Naive B cell (primary cell): ENCODE data around the gene DYNLL1. TPM values are rescaled to one million over a fixed set of nuclear protein-coding genes. Genes with fewer than 3 reads are reported as not detected.
A peak's percentile ranks its signal among the peaks of the same experiment; 100 is the strongest.
"Not testable (repeated sequence)": the region's sequence is repeated elsewhere in the genome, so short reads cannot be mapped to it uniquely, and the experiment has no call there.

Experiments used
- ATAC-seq, 2 donors: fragments of 150-1000 bp; cut with Tn5 transposase; 2 replicates each; pipeline ENCODE4 v1.10.0; 2021; ENCODE audit warnings: low read depth in 2 of 2, mild to moderate bottlenecking in 2 of 2, moderate library complexity in 2 of 2
- DNase-seq: peaks from one replicate; pipeline ENCODE4 v3.0.0; 2022
- H3K27ac Mint-ChIP-seq, 6 donors: one replicate each; pipeline ENCODE4 v1.8.0; 2020 to 2022; ENCODE audit warnings: mild to moderate bottlenecking in 6 of 6, mixed read lengths in 6 of 6, moderate library complexity in 5 of 6, inconsistent platforms in 2 of 6
- H3K27me3 Mint-ChIP-seq, 3 donors: one replicate each; pipeline ENCODE4 v1.8.0; 2021 to 2022; ENCODE audit warnings: mixed read lengths in 3 of 3, mild to moderate bottlenecking in 1 of 3
- H3K36me3 Mint-ChIP-seq, 2 donors: one replicate each; pipeline ENCODE4 v1.8.0; 2020 to 2022; ENCODE audit warnings: mixed read lengths in 2 of 2, inconsistent platforms in 1 of 2, mild to moderate bottlenecking in 1 of 2
- H3K4me1 Mint-ChIP-seq, 3 donors: one replicate each; pipeline ENCODE4 v1.8.0; 2020 to 2022; ENCODE audit warnings: mixed read lengths in 3 of 3, inconsistent platforms in 1 of 3, mild to moderate bottlenecking in 1 of 3, moderate library complexity in 1 of 3
- H3K4me3 Mint-ChIP-seq, 8 donors: one replicate each; pipeline ENCODE4 v1.8.0; 2020 to 2022; ENCODE audit warnings: mild to moderate bottlenecking in 8 of 8, mixed read lengths in 8 of 8, moderate library complexity in 8 of 8, inconsistent platforms in 2 of 8
- H3K9me3 Mint-ChIP-seq, 7 donors: one replicate each; pipeline ENCODE4 v1.8.0; 2020 to 2022; ENCODE audit warnings: mixed read lengths in 7 of 7, mild to moderate bottlenecking in 5 of 7, inconsistent platforms in 2 of 7, moderate library complexity in 1 of 7
- polyA plus RNA-seq, 6 donors: library from polyadenylated mRNA; unstranded; fragments of 300-500 nt; fragmentation: Illumina TruSeq; gene quantifications; one replicate each; pipeline ENCODE4 v1.2.3, GENCODE V29; 2021; ENCODE audit warnings: low read depth in 6 of 6

The DYNLL1 gene
- polyA plus RNA-seq, 6 donors from 2014 or later = 206 to 326 (median 268) TPM

GRCh38 chr12:120481022-120481767 is 14.7 kb upstream of the DYNLL1 start:
- DNase-seq (no peak), ATAC-seq (no peak)
- Mint-ChIP-seq H3K4me1 (no peaks in the 10 kb centered on the region), H3K4me3 (no peak overlapping the region), H3K27me3 (no peaks in the 10 kb centered on the region), H3K9me3 (no peaks in the 10 kb centered on the region), H3K36me3 (no peaks in the 10 kb centered on the region), H3K27ac (peak overlapping the region in 1 of 6 donors; percentile 81)

GRCh38 chr12:120483621-120484020 is 12.3 kb upstream of the DYNLL1 start:
- H3K4me3 Mint-ChIP-seq = no peak overlapping the region
- no peaks in the 10 kb centered on the region for H3K27me3 Mint-ChIP-seq
- no peaks in the 10 kb centered on the region for H3K36me3 Mint-ChIP-seq
- H3K9me3 Mint-ChIP-seq = no peaks in the 10 kb centered on the region
- ATAC-seq = no peak
- no peaks in the 10 kb centered on the region for H3K4me1 Mint-ChIP-seq
- no peak for DNase-seq
- H3K27ac Mint-ChIP-seq = peak overlapping the region in 1 of 6 donors; percentile 84

GRCh38 chr12:120485961-120486881 is 9.7 kb upstream of the DYNLL1 start:
- no peak for DNase-seq
- ATAC-seq = no peak
- Mint-ChIP-seq H3K4me3 (no peak overlapping the region), H3K9me3 (no peaks in the 10 kb centered on the region), H3K36me3 (no peaks in the 10 kb centered on the region), H3K27me3 (no peaks in the 10 kb centered on the region), H3K4me1 (no peaks in the 10 kb centered on the region), H3K27ac (no peak overlapping the region)

- not testable (repeated sequence) for H3K27me3 Mint-ChIP-seq
Observed at GRCh38 chr12:120487552-120487951, 8.4 kb upstream of the DYNLL1 start.

GRCh38 chr12:120488057-120488640 is 7.8 kb upstream of the DYNLL1 start:
- DNase-seq = no peak
- no peaks in the 10 kb centered on the region for H3K36me3 Mint-ChIP-seq
- no peak overlapping the region for H3K4me3 Mint-ChIP-seq
- peak overlapping the region in 2 of 6 donors; percentile 10 to 61 for H3K27ac Mint-ChIP-seq
- no peaks in the 10 kb centered on the region for H3K27me3 Mint-ChIP-seq
- H3K4me1 Mint-ChIP-seq = no peaks in the 10 kb centered on the region
- ATAC-seq = no peak
- H3K9me3 Mint-ChIP-seq = no peaks in the 10 kb centered on the region

More at GRCh38 chr12:120487552-120487951, 8.4 kb upstream of the DYNLL1 start:
- H3K36me3 Mint-ChIP-seq, H3K9me3 Mint-ChIP-seq, H3K4me3 Mint-ChIP-seq, H3K4me1 Mint-ChIP-seq, ATAC-seq, DNase-seq: not testable (repeated sequence)
- peak overlapping the region in 1 of 6 donors; percentile 72 for H3K27ac Mint-ChIP-seq

- Mint-ChIP-seq H3K36me3 (no peaks in the 10 kb centered on the region), H3K27ac (peak overlapping the region in 1 of 6 donors; percentile 16), H3K27me3 (no peaks in the 10 kb centered on the region), H3K4me3 (no peak overlapping the region), H3K4me1 (no peaks in the 10 kb centered on the region), H3K9me3 (no peaks in the 10 kb centered on the region)
- ATAC-seq = no peak
- DNase-seq = no peak
Observed at GRCh38 chr12:120489018-120489417, 6.9 kb upstream of the DYNLL1 start.

GRCh38 chr12:120490325-120490724 is 5.6 kb upstream of the DYNLL1 start:
- H3K36me3 Mint-ChIP-seq = no peaks in the 10 kb centered on the region
- H3K4me1 Mint-ChIP-seq = peaks cover 5 to 6% (median 5%) of the 10 kb centered on the region in 3 donors
- peak overlapping the region in 2 of 6 donors; percentile 25 to 60 for H3K27ac Mint-ChIP-seq
- DNase-seq = no peak
- H3K27me3 Mint-ChIP-seq = no peaks in the 10 kb centered on the region
- no peak for ATAC-seq
- H3K9me3 Mint-ChIP-seq = no peaks in the 10 kb centered on the region
- H3K4me3 Mint-ChIP-seq = no peak overlapping the region

- H3K4me1 Mint-ChIP-seq = peaks cover 9 to 11% (median 10%) of the 10 kb centered on the region in 3 donors
- H3K9me3 Mint-ChIP-seq = no peaks in the 10 kb centered on the region
- H3K36me3 Mint-ChIP-seq = no peaks in the 10 kb centered on the region
- no peak overlapping the region for H3K4me3 Mint-ChIP-seq
- no peaks in the 10 kb centered on the region for H3K27me3 Mint-ChIP-seq
- DNase-seq = no peak
- peak overlapping the region in 2 of 6 donors; percentile 11 to 12 for H3K27ac Mint-ChIP-seq
- no peak for ATAC-seq
Observed at GRCh38 chr12:120490833-120491512, 4.9 kb upstream of the DYNLL1 start.

GRCh38 chr12:120495186-120495730 is 655 bp upstream of the DYNLL1 start:
- ATAC-seq (peak; percentile 2 to 3), DNase-seq (no peak)
- no peaks in the 10 kb centered on the region for H3K36me3 Mint-ChIP-seq
- peaks cover 30 to 32% (median 31%) of the 10 kb centered on the region in 3 donors for H3K4me1 Mint-ChIP-seq
- H3K4me3 Mint-ChIP-seq = peak overlapping the region; percentile 82 to 98 (median 92)
- H3K9me3 Mint-ChIP-seq = no peaks in the 10 kb centered on the region
- H3K27ac Mint-ChIP-seq = peak overlapping the region in 5 of 6 donors; percentile 58 to 93 (median 92)
- no peaks in the 10 kb centered on the region for H3K27me3 Mint-ChIP-seq

- ATAC-seq (peak; percentile 27 to 32), DNase-seq (peak; percentile 57)
- H3K27me3 Mint-ChIP-seq = no peaks in the 10 kb centered on the region
- H3K4me3 Mint-ChIP-seq = peak overlapping the region; percentile 82 to 98 (median 92)
- H3K36me3 Mint-ChIP-seq = no peaks in the 10 kb centered on the region
- peak overlapping the region; percentile 92 to 98 (median 95) for H3K27ac Mint-ChIP-seq
- H3K9me3 Mint-ChIP-seq = no peaks in the 10 kb centered on the region
- peaks cover 30 to 32% (median 31%) of the 10 kb centered on the region in 3 donors for H3K4me1 Mint-ChIP-seq
Observed at GRCh38 chr12:120496413-120497340, 764 bp downstream of the DYNLL1 start.

- ATAC-seq = no peak
- H3K4me1 Mint-ChIP-seq = peaks cover 30 to 32% (median 31%) of the 10 kb centered on the region in 3 donors
Observed at GRCh38 chr12:120497524-120498150, 1.7 kb downstream of the DYNLL1 start.

More at GRCh38 chr12:120497524-120498150, 1.7 kb downstream of the DYNLL1 start:
- peak overlapping the region in 5 of 6 donors; percentile 8 to 97 (median 74) for H3K27ac Mint-ChIP-seq
- no peak for DNase-seq
- no peaks in the 10 kb centered on the region for H3K36me3 Mint-ChIP-seq
- H3K4me3 Mint-ChIP-seq = peak overlapping the region; percentile 82 to 98 (median 92)
- no peaks in the 10 kb centered on the region for H3K9me3 Mint-ChIP-seq
- H3K27me3 Mint-ChIP-seq = no peaks in the 10 kb centered on the region
